HG03521 (cell line): Measurements from ENCODE around the gene CAT.
A peak's percentile ranks its signal among the peaks of the same experiment; 100 is the strongest.

ENCODE experiments used
- ATAC-seq: cut with Tn5 transposase; IDR thresholded peaks from one replicate; pipeline ENCODE4 v1.9.1; 2021; ENCODE audit warnings: mild to moderate bottlenecking, moderate library complexity; ENCODE audit not compliant: unreplicated experiment

CAT gene

GRCh38 chr11:34458525-34458924 is 19.8 kb downstream of the CAT start:
- ATAC-seq, result no peak

DNA sequence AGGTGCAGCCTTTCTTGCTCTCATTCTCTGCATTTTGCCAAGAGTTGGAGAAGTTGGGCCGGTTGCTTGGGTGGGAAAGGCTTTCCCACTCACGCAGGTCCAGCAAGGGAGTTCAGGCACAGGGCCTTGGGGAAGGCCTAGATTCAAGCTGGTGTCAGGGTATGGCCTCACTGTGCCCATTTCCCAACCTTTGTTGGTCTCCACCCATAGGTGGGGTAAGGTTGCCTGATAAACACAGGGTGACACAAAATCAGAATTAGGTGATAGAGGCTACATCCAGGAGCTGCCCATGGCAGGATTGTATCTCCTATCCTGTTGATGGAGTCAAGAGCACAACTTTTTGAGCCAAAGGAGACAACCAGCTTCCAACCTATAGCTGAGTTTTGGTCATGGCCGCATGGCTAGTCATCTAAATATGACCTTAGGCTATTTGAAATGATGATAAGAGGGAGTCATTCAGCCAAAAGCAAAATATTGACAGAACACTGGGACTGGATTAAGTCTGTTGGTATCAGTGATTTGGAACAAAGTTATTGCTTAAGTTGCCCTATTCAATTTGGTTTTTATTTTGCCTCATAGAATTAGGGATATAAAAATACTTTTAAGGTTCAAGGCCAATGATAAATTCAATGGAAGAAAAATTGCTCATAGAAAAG is 20.9 kb downstream of the CAT start:
- no peak for ATAC-seq

DNA sequence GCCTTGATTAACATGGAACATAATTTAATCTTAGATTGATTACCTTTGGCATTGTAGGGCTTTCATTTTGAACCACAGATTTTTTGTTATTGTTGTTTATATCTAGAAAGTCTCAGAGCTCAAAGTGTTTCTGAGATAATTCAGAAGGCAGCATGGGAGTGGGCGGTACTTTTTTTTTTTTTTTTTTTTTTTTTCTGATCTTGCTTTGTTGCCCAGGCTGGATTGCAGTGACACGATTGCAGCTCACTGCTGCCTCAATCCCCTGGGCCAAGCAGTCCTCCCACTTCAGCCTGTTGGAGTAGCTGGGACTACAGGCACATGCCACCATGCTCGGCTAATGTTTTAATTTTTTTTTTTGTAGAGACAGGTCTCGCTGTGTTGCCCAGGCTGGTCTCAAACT is 21.5 kb downstream of the CAT start:
- no peak for ATAC-seq

GRCh38 chr11:34461215-34461614 is 22.5 kb downstream of the CAT start:
- no peak for ATAC-seq

DNA sequence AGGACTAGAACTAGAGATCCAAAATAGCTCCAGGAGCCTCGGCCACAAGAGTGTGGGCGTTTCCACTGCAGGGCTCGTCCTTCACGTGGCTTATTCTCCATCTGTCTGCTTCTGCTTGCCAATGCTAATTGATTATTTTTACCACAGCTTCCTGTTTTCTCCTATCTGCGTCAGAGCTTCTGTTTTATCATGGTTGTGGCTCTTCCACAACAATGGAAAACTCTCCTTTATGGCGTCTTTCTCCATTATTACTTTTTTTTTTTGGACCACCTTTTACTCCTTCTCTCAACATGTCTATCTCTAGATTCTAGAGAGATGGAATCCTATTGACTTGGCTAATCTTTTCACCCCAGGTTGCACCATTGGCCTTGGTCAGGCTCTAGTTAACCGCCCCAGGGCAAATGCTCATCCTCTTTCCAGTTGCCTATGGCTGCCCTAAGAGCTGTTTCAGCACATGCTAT is 25.9 kb downstream of the CAT start:
- ATAC-seq, result no peak

GRCh38 chr11:34466802-34467488 is 28.2 kb downstream of the CAT start:
- no peak for ATAC-seq

GRCh38 chr11:34468209-34468841 is 29.6 kb downstream of the CAT start:
- peak; percentile 58 for ATAC-seq

DNA sequence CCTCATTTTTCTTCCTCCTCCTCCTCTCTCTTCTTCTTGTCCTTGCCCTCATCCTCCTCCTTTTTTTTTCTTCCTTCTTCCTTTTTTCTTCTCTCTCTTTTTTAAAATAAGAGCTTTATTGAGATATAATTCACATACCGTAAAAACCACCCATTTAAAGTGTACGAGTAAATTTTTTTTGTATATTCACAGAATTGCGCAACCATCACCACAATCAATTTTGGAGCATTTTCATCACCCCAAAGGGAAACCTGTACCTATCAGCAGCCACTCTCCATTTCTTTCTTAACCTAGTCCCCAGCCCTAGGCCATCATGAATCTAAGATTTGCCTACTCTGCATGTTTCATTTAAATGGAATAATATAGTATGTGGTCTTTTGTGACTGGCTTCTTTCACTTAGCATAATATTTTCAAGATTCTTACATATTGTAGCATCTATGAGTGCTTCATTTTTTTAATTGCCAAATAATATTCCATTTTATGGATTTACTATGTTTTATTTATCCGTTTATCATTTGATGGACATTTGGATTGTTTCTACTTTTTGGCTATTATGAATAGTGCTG is 35.0 kb downstream of the CAT start:
- ATAC-seq, result no peak

GRCh38 chr11:34475656-34476055 is 36.9 kb downstream of the CAT start:
- ATAC-seq, result no peak

DNA sequence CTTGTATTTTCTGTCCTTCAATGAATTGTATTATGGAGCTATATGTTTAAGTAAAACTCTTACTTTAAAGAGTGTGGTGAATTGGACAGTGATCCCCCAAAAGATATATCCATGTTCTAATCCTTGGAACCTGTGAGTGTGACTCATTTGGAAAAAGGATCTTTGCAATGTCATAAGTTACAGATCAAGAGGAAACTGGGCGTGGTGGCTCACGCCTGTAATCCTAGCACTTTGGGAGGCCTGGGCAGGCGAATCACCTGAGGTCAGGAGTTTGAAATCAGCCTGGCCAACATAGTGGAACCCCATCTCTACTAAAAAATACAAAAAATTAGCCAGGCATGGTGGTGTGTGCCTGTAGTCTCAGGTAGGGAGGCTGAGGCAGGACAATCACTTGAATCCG is 38.1 kb downstream of the CAT start:
- ATAC-seq, result no peak

DNA sequence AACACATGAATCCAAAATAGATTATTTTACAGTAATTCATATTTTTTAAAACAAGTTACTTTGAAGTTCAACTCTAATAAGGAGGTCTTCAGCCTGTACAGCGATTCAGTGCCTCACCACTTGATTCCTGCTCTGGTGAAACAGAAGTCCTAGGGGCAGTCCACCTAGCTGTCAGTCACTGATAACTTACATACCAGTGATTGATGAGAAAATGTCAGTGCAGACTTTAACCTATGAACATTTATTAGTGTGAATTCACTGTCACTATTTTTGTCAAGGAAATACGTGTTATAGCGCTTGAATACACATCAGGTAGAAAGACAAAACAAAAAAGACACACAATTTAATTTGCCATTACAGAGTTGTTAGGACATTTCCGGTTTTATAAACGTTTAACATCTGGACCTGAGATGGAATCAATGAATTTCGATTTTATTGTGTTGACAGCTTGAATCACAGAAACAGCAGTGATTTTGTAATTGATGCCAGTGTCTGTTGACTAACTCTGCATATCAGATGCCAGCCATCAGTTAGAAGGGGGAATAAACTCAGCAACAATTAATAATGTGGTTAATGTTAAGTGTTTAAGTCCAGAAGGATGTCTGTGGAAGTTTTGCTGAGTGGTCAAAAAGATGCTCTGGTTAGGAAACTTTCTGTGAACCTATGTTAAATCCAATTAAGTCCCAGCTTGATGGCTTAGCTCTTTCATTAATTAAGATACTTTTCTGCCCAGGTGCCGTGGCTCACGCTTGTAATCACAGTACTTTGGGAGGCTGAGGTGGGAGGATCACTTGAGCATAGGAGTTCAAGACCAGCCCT is 40.3 kb downstream of the CAT start:
- ATAC-seq, result no peak

GRCh38 chr11:34480314-34480713 is 41.6 kb downstream of the CAT start:
- no peak for ATAC-seq

GRCh38 chr11:34481307-34481706 is 42.6 kb downstream of the CAT start:
- ATAC-seq, result no peak

DNA sequence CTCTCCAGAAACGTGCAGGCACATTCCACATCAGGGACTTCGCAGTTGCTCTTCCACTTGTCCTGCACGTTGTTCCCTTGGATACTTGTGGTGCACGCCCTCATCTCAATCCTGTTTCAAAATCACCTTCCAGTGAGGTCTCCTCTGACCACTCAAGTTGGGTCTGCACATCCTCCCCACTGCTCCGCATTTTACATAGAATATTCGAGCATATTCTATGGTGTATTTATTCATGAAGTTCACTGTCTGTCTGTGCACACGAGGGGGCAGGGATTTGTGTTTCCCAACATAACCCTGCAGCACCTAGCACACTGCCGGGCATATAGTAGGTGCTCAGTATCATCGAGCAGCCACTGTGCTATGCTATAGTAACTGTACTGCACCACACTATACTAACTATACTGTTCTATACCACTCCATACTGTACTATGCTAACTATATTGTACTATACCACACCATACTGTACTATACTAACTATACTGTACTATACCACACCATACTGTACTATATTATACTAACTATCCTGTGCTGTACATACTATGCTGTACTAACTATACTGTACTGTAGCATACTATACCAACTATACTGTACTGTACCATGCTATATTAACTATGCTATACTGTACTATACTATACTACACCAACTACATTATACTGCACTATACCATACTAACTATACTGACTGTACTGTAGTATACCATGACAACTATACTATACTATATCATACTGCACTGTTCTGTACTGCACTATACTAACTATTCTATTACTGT is 44.6 kb downstream of the CAT start:
- no peak for ATAC-seq

GRCh38 chr11:34487430-34487829 is 48.7 kb downstream of the CAT start:
- no peak for ATAC-seq

DNA sequence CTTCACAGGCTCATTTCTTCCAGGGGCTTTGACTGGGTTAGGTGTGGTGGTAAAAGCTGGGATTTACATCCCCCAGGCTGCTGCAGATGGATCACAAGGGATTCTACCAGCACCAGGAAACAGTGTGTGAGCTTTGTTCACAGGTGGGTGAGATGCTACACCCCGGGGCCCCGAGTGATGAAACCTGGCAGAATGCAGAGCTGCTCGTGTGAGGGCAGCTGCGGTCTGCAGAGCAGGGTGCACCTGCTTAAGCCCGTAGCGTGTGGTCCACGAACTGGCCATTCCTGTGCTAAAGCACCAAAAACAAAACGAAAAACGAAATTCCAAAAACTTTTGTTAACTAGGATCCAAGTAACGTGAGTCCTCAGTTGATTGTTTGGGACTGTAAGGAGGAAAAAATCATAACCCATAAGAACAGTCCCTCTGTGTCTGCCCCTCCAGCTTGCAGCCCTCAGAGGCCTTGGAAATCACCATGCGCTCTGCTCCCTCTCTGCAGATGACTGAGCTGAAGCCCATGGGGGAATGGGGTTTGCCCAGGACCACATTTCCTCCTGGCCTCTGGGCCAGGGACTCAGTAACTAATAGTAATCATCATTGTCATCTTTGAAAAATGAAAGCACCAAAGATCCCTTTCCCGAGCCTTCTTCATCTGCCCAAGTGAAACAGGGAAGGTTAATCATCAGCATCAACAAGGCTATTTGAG is 50.3 kb downstream of the CAT start:
- ATAC-seq, result no peak

GRCh38 chr11:34490304-34490703 is 51.6 kb downstream of the CAT start:
- ATAC-seq, result no peak

DNA sequence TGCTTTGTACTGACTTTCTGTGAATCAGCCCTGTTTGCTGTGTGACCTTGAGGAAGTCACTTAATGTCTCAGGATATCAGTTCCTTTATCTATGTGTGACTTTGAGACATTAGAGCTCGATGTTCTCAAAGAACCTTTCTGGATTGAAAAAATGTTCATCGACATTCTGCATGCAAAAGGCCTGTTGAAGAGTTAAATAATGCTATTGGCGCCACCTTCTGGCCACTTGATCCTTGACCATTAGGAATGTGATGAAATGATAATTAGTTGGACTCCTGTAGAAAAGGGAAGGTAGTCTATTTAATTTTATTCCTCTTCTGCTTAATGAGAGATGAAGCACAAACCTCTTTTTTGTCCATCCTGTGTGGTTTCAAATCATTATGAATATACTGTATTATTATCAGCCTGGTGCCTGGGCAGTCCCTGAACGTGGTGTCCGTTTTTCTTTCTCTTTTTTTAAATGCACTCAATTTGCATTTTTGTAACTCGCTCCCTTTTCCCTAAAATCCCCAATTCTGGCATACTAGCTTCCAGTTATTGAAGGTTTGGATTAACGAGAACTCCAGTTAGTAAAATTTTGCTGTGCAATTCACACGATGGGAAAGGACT is 54.2 kb downstream of the CAT start:
- ATAC-seq, result no peak

DNA sequence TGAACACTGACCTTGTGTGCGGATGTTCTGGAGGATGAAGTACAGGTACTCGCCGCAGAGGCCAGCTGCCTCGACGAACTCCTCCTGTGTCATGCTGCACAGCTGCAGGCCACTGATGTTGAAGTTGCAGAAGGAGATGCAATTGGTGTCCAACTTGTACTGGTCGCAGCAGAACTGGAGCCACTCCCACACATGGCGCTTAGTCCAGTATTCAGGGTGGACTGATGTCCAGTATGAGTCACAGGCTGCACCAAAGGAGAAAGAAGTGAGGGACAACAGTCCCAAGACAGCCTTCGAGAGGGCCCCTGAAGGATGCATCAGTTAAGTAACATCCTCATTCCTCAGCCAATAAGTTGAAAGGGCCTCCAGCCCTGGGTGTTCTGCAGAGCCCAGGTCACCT is 54.7 kb downstream of the CAT start:
- no peak for ATAC-seq
